Liver (tissue), 3 donors: Measurements from ENCODE around the gene FARP1.

Source experiments
- ATF3 ChIP-seq: IDR thresholded peaks from 2 replicates; pipeline ENCODE4 v1.6.1; 2016; ENCODE audit warnings: antibody characterized with exemption
- CTCF ChIP-seq: fragments of 150-350 bp; IDR thresholded peaks from 2 replicates; pipeline ENCODE4 v1.5.1; 2017; ENCODE audit warnings: improper control_type of control experiment, low read depth, low read length; ENCODE audit not compliant: missing input control
- EGR1 ChIP-seq, 2 donors: IDR thresholded peaks; 2 replicates each; pipeline ENCODE4 v1.6.1; 2016 to 2018; ENCODE audit warnings: antibody characterized with exemption in 2 of 2, low read depth in 2 of 2
- FOXA1 ChIP-seq: IDR thresholded peaks from 2 replicates; pipeline ENCODE4 v1.6.1; 2016; ENCODE audit warnings: antibody characterized with exemption
- GABPA ChIP-seq, 2 donors: IDR thresholded peaks in 1 of 2; conservative IDR thresholded peaks in 1 of 2; 2 replicates each; pipeline ENCODE4 v1.6.1; 2016; ENCODE audit warnings: antibody characterized with exemption in 2 of 2, mild to moderate bottlenecking in 1 of 2, moderate library complexity in 1 of 2
- HNF4G ChIP-seq: IDR thresholded peaks from 2 replicates; pipeline ENCODE4 v1.6.1; 2016; ENCODE audit warnings: antibody characterized with exemption
- JUND ChIP-seq, 2 donors: IDR thresholded peaks; 2 replicates each; pipeline ENCODE4 v1.6.1; 2016; ENCODE audit warnings: antibody characterized with exemption in 2 of 2
- MAX ChIP-seq: IDR thresholded peaks from 2 replicates; pipeline ENCODE4 v1.6.1; 2016; ENCODE audit warnings: antibody characterized with exemption
- RAD21 ChIP-seq, 2 donors: IDR thresholded peaks; 2 replicates each; pipeline ENCODE4 v1.6.1; 2016; ENCODE audit warnings: antibody characterized with exemption in 2 of 2, mild to moderate bottlenecking in 2 of 2
- REST ChIP-seq: IDR thresholded peaks from 2 replicates; pipeline ENCODE4 v1.6.1; 2016; ENCODE audit warnings: antibody characterized with exemption, mild to moderate bottlenecking
- RXRA ChIP-seq, 2 donors: IDR thresholded peaks; 2 replicates each; pipeline ENCODE4 v1.6.1; 2017 to 2018; ENCODE audit warnings: antibody characterized with exemption in 2 of 2, mild to moderate bottlenecking in 1 of 2
- SP1 ChIP-seq: IDR thresholded peaks from 2 replicates; pipeline ENCODE4 v1.6.1; 2018; ENCODE audit warnings: antibody characterized with exemption, mild to moderate bottlenecking
- TAF1 ChIP-seq: conservative IDR thresholded peaks from 2 replicates; pipeline ENCODE4 v1.6.1; 2016; ENCODE audit warnings: antibody characterized with exemption, mild to moderate bottlenecking
- YY1 ChIP-seq: IDR thresholded peaks from 2 replicates; pipeline ENCODE4 v1.6.1; 2016; ENCODE audit warnings: antibody characterized with exemption, mild to moderate bottlenecking
- donor health status: healthy.
- donor health status: healthy.

GRCh38 chr13:98409281-98409680, 266.4 kb downstream of the FARP1 start:
- no peak for TF ChIP-seq CTCF
- no peak for TF ChIP-seq RXRA (IDR thresholded peaks at IDR 0.05)
- no peak for TF ChIP-seq FOXA1
- no peak for TF ChIP-seq SP1
- no peak for TF ChIP-seq EGR1 (IDR thresholded peaks at IDR 0.05; ENCODE audit: low read depth in 2 of 2)
- TF ChIP-seq TAF1 = no peak
- TF ChIP-seq RAD21 (IDR thresholded peaks at IDR 0.05) = no peak
- no peak for TF ChIP-seq YY1
- TF ChIP-seq JUND (IDR thresholded peaks at IDR 0.05) = no peak
- TF ChIP-seq GABPA (IDR thresholded peaks at IDR 0.05 in 1 of 2, conservative IDR thresholded peaks at IDR 0.05 in 1 of 2) = no peak
- no peak for TF ChIP-seq MAX
- no peak for TF ChIP-seq REST
- TF ChIP-seq ATF3 = no peak
- TF ChIP-seq HNF4G = no peak
